GM19240 (cell line): Measurements from ENCODE around the gene RAMP1.
"Not testable (repeated sequence)": the region's sequence is repeated elsewhere in the genome, so short reads cannot be mapped to it uniquely, and the experiment has no call there.

ENCODE experiments used
- DNase-seq: peaks from one replicate; pipeline ENCODE4 v3.0.0; 2011; ENCODE audit warnings: low spot score; ENCODE audit not compliant: insufficient read length

RAMP1 gene

DNA sequence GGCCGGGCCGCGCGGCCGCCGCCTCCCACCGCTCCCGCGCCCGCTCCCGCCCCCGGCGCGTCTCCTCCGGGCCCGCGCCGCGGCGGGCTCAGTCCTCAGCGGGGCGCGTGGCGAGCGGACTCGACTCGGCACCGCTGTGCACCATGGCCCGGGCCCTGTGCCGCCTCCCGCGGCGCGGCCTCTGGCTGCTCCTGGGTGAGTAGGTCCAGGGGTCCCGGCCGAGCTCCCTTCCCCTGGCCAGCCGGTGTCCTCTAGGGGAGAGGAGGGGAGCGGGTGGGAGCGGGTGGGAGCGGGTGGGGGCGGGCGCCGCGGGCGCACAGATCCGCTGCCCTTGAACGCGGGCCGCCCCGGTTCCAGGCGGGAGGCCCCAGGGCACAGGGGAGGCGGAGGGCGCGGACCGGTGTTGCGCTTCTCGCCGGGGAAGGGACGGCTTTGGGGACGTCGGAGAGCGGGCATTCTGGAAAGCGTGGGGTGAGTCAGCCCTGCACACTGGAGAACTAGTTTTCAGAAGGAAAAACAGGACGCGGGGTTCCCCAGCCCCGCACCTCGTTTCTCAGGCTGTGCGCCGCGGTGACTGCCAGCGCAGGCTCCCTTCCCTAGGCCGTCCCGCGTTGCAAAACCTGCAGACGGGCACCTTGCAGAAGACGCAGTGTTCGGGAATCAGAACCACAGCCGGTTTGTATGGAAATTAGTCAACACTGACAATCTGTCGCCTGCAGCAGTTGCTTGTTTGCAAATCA, at the start of gene RAMP1:
RAMP1 (plus strand) TSS at position 91 of the 740 bp plus-strand sequence; CDS start at position 144, 53 bp downstream.
- DNase-seq: no peak

DNA sequence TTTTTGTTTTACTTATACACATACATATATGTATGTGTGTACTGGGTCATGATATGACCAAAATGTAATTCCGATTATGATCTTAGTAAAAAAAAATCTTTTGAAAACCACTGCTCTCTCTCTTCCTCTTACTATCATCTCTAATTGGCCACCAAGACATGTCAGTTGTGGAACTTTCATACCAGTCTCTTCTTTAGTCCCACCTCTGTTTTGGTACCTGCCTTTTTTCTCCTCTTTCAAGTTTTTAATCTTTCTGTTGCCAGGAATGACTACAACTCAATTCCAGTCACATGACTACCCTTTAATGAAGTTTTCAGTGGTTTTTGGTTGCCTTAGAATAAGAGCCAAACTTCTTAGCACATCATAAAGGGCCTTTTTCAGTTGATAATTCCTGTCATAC, 43.8 kb upstream of the RAMP1 start:
- no peak for DNase-seq

DNA sequence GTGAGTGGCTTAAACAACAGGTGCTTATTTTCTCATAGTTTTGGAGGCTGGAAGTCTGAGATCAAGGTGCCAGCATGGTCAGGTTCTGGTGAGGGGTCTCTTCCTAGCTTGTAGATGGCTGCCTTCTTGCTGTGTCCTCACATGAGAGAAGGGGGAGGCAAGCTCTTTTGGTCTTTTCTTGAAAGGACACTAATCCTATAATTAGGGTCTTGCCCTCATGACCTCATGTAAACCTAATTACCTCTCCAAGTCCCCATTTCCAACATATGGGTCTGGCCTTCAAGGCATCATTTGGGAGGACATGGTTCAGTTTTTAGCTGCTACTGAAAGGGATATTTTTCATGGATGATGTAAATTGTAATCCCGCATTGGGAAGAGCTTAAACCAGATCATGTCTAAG, 42.9 kb upstream of the RAMP1 start:
- no peak for DNase-seq

DNA sequence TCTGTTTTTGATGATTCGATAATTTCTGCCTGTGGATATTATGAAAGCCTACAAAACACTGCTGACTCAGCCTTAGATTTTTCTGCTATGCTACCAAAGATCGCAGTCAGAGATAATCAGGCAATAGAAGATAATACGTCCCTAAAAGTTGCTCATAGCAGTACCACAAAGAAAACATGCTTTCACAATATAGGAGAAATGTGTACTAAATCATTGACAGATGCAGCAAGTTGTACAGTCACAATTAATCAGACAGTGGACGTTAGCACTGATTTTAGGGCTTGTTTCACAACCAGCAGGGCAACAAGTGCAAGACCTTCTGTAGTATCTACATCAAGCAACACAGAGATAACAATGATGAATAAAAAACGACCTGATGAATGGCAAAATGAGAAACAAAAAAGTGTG, 41.4 kb upstream of the RAMP1 start:
- no peak for DNase-seq

DNA sequence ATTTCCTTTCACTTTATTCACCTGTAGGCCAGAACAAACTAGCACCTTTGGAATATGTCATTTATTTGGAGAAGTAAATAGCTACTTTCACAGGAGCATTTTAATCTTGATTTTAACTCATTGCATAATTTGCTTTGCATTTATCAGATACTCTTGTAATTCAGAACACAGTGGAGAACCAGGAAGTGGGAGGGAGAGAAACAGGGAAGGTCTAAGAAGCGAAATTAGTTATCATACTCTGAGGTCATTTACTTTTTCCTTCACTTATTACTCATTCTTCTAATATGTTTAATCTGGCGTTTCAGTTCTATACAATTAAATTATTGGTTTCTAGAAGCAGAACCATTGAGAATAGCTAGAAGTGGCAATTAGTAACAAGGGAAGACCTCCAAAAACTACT, 40.2 kb upstream of the RAMP1 start:
- no peak for DNase-seq

DNA sequence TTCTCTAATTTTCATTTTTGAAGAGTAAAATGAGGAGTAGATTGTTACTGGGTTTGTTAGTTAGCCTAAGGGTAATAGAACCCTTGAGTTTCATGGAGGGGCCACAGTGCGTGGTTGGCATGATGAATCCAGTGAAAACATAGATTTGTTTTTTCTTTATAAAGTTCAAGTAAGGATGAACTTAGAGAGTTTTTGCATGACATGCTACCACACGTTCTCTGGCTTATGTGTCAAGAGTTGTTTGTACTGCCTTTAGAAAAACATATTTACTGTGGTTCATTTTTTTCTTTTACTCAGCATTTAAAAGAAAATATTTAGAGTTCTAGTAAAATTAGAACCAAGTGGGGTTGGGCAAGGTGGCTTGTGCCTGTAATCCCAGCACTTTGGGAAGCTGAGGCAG, 39.0 kb upstream of the RAMP1 start:
- DNase-seq: no peak

DNA sequence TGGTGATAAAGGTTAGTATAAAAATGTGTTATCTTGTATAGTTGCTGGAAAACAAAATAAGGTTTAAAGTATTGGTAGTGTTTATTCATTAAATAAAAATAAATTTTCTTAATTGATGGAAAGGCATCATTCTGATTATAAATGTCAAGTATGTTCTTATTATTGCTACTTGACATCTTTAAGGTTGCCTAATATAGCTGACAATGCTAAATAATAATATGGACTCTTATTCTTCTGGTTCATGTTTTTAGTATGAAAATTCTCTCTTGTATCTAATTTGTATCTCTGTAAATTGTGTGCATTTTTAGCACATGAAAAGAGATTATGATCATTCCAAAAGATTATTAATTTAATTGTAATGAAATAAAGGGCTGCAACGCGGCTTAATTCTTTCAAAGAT, 35.9 kb upstream of the RAMP1 start:
- DNase-seq: no peak

DNA sequence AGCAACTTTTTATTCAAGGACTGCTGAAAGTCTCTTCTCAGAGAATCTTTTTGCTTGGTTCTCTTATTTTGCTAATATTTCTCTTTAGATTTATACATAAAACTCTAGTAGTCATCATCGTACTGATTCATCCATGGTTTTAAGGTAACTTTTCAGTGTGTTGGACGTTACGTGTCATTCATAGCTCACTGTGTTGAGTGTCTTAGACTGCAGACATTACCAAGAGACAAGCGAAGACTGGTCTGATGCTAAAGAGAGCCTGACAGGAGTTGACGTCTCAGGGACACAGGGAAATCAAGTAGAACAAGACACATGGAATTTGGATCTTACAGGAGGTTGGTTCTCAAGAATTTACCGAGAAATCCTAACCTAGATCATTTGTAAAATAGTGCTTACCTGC, 35.3 kb upstream of the RAMP1 start:
- DNase-seq: no peak

DNA sequence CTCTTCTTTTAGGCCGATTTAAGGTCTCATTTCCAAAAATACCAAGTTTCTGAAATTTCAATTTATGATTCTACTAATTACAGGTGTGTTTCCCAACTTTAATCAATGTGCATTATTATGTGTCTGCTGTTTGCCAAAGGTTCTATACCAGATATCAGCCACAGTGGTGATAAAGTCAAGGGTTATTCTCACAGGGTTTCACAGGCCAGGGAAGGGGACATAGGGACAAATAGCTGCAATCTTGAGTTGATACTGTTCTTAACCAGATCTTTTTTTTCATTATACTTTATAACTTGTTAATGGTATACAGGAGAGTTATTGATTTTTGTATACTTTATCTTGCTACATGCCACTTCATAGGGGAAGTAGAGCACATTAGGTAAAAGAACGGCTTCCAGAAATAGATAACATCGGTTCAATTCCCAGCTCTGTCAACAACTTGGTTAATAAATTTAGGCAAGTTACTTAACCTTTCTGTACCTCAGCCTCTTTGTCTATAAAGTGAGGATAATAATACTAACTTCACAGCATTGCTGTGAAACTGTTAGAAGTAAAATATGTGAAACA, 31.9 kb upstream of the RAMP1 start:
- no peak for DNase-seq

DNA sequence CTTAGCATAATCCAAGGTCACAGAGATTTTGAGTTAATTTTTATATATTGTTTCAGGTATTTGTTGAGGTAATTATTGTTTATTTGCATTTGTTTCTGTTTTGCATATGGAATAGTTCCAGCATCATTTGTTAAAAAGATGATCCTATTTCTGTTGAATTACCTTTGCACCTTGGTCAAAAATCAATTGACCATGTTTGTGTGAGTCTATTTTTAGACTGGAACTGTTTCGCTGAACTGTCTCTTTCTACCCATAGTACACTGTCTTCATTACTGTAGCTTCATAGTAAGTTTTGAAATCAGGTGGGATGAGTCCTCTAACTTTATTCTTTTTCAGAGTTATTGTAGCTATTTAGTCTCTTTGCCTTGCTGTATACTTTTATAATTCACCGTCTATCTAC, 28.9 kb upstream of the RAMP1 start:
- DNase-seq: no peak

DNA sequence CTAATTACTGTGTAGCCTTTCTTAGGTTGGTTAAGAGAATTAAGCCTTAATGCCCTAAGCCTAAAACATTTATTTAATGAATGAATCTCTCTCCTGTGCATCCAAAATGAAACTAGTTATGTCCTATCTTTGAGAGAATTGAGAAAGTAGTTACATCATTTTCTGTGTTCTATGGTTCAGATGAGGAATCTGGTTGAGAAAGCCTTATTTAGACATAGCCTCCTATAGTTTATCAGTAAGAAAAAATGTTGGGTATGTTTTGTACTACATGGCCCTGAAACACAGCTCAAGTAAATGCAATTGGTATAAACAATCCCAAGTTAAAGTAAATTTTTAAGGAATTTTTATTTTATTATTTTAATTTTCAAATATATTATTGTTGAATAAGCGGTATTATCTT, 25.9 kb upstream of the RAMP1 start:
- DNase-seq: no peak

DNA sequence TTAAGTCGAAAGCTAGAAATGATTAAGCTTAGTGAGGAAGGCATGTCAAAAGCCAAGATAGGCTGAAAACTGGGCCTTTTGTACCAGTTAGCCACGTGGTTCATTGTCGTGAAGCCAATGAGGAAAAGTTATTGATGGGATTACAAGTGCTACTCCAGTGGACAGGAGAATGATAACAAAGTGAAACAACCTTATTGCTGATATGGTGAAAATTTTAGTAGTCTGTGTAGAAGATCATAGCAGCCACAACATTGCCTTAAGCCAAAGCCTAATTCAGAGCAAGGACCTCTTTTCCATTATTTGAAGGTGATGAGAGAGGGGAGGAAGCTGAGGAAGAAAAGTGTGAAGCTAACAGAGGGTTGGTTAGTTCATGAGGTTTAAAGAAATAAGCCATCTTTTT, 24.1 kb upstream of the RAMP1 start:
- no peak for DNase-seq

DNA sequence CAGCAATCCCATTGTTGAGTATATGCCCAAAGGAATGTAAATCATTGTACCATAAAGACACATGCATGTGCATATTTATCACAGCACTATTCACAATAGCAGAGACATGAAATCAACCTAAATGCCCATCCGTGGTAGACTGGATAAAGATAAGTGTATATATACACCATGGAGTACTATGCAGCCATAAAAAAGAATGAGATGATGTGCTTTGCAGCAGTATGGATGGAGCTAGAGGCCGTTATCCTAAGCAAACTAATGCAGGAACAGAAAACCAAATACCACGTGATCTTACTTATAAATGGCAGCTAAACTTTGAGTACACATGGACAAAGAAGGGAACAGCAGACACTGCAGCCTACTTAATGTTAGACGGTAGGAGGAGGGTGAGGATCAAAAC, 18.4 kb upstream of the RAMP1 start:
- no peak for DNase-seq

DNA sequence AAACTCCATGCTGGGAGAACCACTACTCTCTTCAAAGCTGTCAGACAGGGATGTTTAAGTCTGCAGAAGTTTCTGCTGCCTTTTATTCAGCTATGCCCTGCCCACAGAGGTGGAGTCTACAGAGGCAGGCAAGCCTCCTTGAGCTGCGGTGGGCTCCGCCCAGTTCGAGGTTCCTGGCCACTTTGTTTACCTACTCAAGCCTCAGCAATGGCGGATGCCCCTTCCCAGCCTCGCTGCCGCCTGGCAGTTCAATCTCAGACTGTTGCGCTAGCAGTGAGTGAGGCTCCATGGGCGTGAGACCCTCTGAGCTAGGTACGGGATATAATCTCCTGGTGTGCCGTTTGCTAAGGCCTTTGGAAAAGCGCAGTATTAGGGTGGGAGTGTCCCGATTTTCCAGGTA, 10.5 kb upstream of the RAMP1 start:
- DNase-seq: not testable (repeated sequence)

DNA sequence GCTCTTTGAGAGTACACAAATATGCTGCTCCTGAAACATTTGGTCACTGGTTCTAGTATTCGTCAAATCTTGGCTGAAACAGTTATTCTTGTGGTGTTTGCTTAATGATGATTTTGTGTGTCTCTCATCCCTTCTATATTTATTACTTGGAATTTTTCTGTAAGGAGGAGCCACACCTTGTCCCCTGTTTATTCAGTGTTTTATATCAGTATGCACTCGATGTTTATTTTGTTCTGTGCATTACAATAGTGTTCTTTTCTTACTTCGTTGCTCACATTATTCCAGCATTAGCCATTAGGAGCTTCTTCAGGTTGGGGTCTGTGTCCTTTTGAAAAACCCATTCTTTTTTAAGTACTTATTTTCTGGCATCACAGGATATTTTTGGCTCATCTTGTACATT, 5.1 kb upstream of the RAMP1 start:
- DNase-seq: no peak

DNA sequence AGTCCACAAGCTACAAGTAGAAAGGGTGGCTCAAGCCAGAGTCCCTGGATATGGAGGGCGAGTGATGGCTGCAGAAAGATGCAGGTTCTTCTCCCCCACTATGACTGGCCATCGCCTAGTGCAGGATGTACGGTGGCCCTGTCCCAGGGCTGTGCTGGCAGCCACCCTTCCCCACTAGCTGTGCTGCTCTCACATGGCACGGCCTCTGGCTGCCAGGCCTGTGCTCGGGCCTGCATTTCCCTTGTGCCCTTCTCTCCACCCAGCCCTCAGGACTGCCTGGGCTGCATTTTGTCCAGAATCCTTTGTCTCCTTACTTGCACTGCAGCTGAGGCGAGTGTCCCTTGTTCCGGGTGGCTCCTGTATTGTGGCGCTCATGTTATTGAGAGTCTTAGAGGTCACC, 1.6 kb upstream of the RAMP1 start:
- DNase-seq: no peak

DNA sequence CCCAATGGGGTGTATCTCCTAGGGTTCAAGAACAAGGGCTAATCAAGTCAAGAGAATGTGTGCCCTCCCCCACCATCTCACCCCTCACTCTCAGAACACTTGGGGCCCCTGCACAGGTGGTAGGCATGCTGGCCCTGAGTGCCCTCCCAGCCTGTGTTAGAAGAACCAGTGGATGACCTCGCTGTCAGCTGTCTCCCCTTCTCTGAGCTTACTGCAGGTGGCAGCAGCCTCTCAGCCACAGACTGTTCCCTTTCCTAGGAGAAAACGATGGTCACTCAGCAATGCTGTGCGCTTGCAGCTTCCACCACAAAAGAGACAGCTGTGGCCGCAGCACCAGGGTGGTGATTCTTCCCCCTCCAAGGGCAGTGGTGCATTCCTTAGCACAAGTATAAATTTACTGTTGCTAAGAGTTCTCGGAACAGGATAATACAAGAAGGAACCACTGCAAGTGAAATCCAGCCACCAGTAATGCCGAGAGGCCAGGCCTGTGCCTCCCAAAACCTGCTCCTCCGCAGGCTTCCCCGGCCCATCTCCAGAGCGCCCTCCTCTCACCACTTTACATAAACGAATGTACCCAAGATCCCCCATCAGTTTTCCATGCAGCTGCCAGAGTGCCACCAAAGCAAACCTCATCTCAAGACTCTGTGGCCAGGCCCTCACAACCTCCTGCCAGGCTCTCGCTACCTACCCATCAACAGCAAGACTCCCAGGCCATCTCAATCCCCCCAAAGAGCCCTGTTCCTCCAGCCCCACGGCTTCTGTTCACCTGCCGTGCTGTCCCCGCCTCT, 935 bp upstream of the RAMP1 start:
- DNase-seq: peak; percentile 56

DNA sequence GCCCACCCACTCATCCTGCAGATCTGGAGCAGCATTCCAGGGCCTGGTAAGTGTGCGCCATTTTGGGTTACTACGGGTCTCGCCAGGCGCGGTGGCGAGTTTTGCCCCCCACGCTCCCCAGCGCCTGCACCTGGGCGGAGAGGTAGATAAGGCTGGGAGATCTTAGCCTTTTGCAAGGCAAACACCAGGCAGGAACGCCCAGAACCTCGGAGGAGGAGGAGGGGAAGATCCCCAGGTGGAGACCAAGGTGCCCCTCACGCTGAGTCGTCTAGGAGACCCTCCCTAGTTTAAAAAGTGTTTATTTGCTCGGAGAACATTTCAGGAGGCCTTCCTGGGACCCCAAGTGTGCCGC, 365 bp upstream of the RAMP1 start:
- DNase-seq: no peak

DNA sequence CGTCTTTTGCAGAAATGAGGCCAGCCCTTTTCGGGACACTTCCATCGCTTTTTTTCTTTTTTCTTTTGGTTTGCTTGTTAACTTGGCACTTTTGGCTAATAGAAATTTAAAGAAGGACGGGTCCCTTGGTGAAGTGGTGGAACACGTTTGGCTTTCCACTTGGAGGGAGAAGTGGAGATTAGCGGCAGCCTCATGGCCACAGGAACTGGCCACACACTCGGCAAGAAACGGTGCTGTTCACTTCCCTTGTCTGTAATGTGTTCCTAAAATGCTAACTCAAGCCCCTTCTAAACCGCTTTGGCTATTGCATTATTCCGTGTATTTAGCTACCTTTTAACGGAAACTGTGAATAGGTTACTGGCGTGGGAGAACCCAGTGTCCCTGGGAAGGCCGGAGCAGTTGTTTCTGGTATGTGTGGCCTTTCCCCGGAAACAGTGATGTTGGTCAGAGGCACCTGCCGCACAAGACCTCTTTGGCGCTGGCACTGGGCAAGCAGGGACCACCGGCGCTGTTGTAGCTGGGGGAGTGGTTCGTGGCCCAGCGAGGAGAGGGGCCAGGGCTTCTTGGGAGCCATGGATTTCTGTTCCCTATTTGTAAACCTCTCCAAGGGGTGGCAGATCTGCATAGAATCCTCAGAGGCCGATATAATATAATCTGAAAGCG, 981 bp downstream of the RAMP1 start:
- no peak for DNase-seq

DNA sequence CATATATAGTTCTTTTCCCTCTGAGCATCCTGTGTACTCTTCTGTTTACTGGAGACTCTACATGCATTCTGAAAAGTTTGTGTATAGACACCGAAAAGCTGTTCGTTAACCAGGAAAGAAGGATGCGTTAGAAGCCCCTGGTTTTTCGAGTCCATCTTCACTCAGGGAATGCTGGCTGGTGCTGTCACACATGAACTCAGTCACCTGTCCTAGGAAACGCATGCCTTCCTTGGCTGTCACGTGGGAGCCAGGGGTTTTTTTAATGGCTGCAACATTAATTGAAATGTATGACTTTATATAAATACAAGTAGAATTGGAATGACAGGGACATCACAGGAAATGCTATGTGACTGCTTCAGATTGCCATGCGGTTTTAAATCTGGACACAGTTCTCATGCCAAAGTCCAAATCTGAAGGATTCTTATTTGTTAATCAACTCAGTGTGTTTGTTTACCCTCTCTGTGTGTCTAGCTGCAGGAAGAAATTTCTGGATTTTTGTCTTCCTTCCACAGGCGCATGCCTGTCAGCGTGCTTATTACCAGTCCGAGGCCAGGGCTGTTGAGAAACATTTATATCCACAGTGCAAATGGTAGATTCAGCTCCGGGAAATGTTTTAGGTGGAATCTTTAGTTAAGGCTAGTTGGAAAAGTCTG, 2.6 kb downstream of the RAMP1 start:
- DNase-seq: no peak

DNA sequence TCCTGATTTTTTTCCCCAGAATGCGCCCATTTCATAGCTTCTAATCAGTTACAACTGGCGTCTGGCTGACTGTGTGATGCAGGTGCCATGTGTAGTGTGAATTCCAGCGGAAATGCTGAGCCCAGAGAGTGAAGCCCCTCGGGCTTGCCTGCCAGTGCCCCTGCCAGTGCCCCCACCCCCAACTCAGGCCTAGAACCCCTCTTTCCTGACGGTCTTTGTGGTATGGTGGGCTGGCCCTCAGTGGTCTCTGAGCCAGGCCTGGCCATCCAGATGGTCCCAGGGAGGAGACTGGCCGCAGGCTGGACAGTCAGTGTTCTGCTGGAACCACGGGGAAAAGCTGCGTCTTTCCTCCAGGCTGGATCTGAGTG, 3.1 kb downstream of the RAMP1 start:
- no peak for DNase-seq

DNA sequence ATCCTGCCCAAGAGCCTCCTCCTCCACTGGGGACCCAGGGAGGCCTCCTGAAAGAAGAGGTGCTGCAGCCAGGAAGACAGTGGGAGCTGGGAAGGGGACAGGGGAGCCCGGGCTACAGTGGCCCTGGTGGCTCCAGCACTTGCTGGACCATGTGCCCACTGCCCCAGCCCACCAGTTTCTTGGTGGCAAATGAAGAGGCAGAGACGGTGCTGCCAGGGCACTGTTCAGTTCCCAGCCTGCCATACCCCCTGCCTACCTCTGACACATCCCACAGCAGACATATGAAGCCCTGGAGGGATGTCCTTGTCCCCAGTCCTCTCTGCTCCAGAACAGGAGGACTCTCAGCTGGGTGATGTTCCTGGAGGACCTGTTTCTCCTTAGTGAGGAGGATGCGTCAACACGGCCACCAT, 3.7 kb downstream of the RAMP1 start:
- no peak for DNase-seq
